ENCODE measurements around the gene ZNF862. TPM values are rescaled to one million over a fixed set of nuclear protein-coding genes. Genes with fewer than 3 reads are reported as not detected.

The ZNF862 gene
- total and polyA plus RNA-seq, 2 of the 13 experiments (the other 11 are each of a cell fraction or from before 2014, with no cell fraction given) = 0.89 to 2.0 TPM

GRCh38 chr7:149853157-149853556 is 15.0 kb downstream of the ZNF862 start:
- Histone ChIP-seq H3K9ac (ENCODE audit: insufficient read depth, low read depth, low read length) (no peak overlapping the region), H3K27me3 (ENCODE audit: control insufficient read depth in 1 of 2, insufficient read depth in 2 of 2, low read length in 2 of 2) (peaks cover 0 to 22% of the 10 kb centered on the region in 2 experiments; a peak in 3 of 5 replicates), H3K27ac (ENCODE audit: extremely low read length, insufficient read depth, low read length) (no peak overlapping the region), H4K20me1 (ENCODE audit: insufficient read depth, low read length) (no peaks in the 10 kb centered on the region), H3K79me2 (ENCODE audit: insufficient read depth, low read length) (no peaks in the 10 kb centered on the region), H3K36me3 (replicated peaks in 1 of 2; ENCODE audit: control insufficient read depth in 1 of 2, insufficient read depth in 2 of 2, low read length in 2 of 2) (no peaks in the 10 kb centered on the region), H3K9me3 (ENCODE audit: low read length) (no peaks in the 10 kb centered on the region), H2AFZ (ENCODE audit: low read length) (no peak overlapping the region), H3K4me3 (replicated peaks in 1 of 3; ENCODE audit: insufficient read depth in 1 of 3, low read depth in 2 of 3, low read length in 3 of 3) (no peak overlapping the region), H3K4me1 (ENCODE audit: insufficient read depth, low read length) (peaks cover 16% of the 10 kb centered on the region), H3K4me2 (ENCODE audit: low read depth, low read length) (no peak overlapping the region)
- CTCF ChIA-PET (ENCODE audit: low intra/inter-chr PET ratio, low total read pairs) = no interaction called here
- FAIRE-seq (no peak), ATAC-seq (no peak), DNase-seq (ENCODE audit: low spot score) (no peak)
- in situ Hi-C loops (cut with HindIII; ENCODE audit: extremely low pct_ligation_motif_present, low pct_unique_long_range_greater_than_20kb) = loop anchor here (25.0 kb wide), 1 partner anchor 184 kb away; no protein-coding TSS in a partner anchor
- no peak for TF ChIP-seq TOE1 (CRISPR knock-in tag; IDR thresholded peaks at IDR 0.05)
- TF ChIP-seq ZNF121 (CRISPR knock-in tag; IDR thresholded peaks at IDR 0.05) = no peak
- no peak for TF ChIP-seq MAF1 (CRISPR knock-in tag; IDR thresholded peaks at IDR 0.05; ENCODE audit: borderline replicate concordance)
- WGBS (ENCODE audit: low lambda C conversion rate) = 75% methylated on average over 9 of the region's 9 CpGs
- POLR2A ChIA-PET = no interaction called here
- intact Hi-C loops (cut with micrococcal nuclease; ENCODE audit: unreplicated experiment) = no loop called here
- no TSS peak for BruUV-seq (replicated peaks)

GRCh38 chr7:149854611-149855360 is 16.6 kb downstream of the ZNF862 start:
- WGBS (ENCODE audit: low lambda C conversion rate) = 25% methylated on average over 7 of the region's 13 CpGs
- peak overlapping the region; percentile 25; the same call in 1 of the 2 replicates for H3K4me2 ChIP-seq (ENCODE audit: low read depth, low read length)
- TF ChIP-seq ATRX (CRISPR knock-in tag; IDR thresholded peaks at IDR 0.05; ENCODE audit: borderline replicate concordance) = no peak
- TF ChIP-seq HOXA3 (CRISPR knock-in tag; IDR thresholded peaks at IDR 0.05) = peak; percentile 24; the same call in 1 of the 2 replicates
- no peak for TF ChIP-seq UBTF (CRISPR knock-in tag; IDR thresholded peaks at IDR 0.05)
- peak; percentile 56 for TF ChIP-seq NR2F6 (IDR thresholded peaks at IDR 0.05)
- peak; percentile 67 for TF ChIP-seq NR2F6 (CRISPR knock-in tag; IDR thresholded peaks at IDR 0.05)
- TF ChIP-seq SOX6 (IDR thresholded peaks at IDR 0.05) = no peak
- TF ChIP-seq SOX6 (CRISPR knock-in tag; IDR thresholded peaks at IDR 0.05) = peak; percentile 34; the same call in 1 of the 2 replicates
- TF ChIP-seq RXRA (CRISPR knock-in tag; IDR thresholded peaks at IDR 0.05) = 0 out of 2 replicates have a peak, but pooled peaks have one; percentile 21
- peak; percentile 71 for TF ChIP-seq PITX1 (CRISPR knock-in tag; IDR thresholded peaks at IDR 0.05)
- 0 out of 2 replicates have a peak, but pooled peaks have one; percentile 28 for TF ChIP-seq NR2F2 (IDR thresholded peaks at IDR 0.05; ENCODE audit: borderline replicate concordance, low read depth)
- TF ChIP-seq ZMYM4 (CRISPR knock-in tag; IDR thresholded peaks at IDR 0.05) = peak; percentile 18; the same call in 1 of the 2 replicates
- TF ChIP-seq HNF4A (CRISPR knock-in tag; IDR thresholded peaks at IDR 0.05) = peak; percentile 89
- TF ChIP-seq TFE3 (CRISPR knock-in tag; IDR thresholded peaks at IDR 0.05) = peak; percentile 68

More at GRCh38 chr7:149854611-149855360, 16.6 kb downstream of the ZNF862 start:
- ATAC-seq = peak; percentile 76
- Histone ChIP-seq H3K27me3 (ENCODE audit: control insufficient read depth in 1 of 2, insufficient read depth in 2 of 2, low read length in 2 of 2) (peaks cover 0 to 20% of the 10 kb centered on the region in 2 experiments; a peak in 3 of 5 replicates), H3K36me3 (replicated peaks in 1 of 2; ENCODE audit: control insufficient read depth in 1 of 2, insufficient read depth in 2 of 2, low read length in 2 of 2) (no peaks in the 10 kb centered on the region), H3K4me3 (replicated peaks in 1 of 3; ENCODE audit: insufficient read depth in 1 of 3, low read depth in 2 of 3, low read length in 3 of 3) (no peak overlapping the region), H4K20me1 (ENCODE audit: insufficient read depth, low read length) (no peaks in the 10 kb centered on the region), H3K9me3 (ENCODE audit: low read length) (no peaks in the 10 kb centered on the region), H3K4me1 (ENCODE audit: insufficient read depth, low read length) (peaks cover 16% of the 10 kb centered on the region), H3K79me2 (ENCODE audit: insufficient read depth, low read length) (no peaks in the 10 kb centered on the region), H3K27ac (ENCODE audit: extremely low read length, insufficient read depth, low read length) (no peak overlapping the region), H2AFZ (ENCODE audit: low read length) (no peak overlapping the region), H3K9ac (ENCODE audit: insufficient read depth, low read depth, low read length) (no peak overlapping the region)
- intact Hi-C loops (cut with micrococcal nuclease; ENCODE audit: unreplicated experiment) = no loop called here
- peak; percentile 53 for DNase-seq (ENCODE audit: low spot score)
- no peak for FAIRE-seq
- CTCF ChIA-PET (ENCODE audit: low intra/inter-chr PET ratio, low total read pairs) = no interaction called here
- POLR2A ChIA-PET = interaction anchor here (1.7 kb wide), 1 partner anchor 16 kb away, joined by 9 read pairs; the partner anchor contains the start of gene ZNF862
- no TSS peak for BruUV-seq (replicated peaks)
- in situ Hi-C loops (cut with HindIII; ENCODE audit: extremely low pct_ligation_motif_present, low pct_unique_long_range_greater_than_20kb) = loop anchor here (25.0 kb wide), 1 partner anchor 183 kb away; no protein-coding TSS in a partner anchor
